Brain microvascular endothelial cell (primary cell): Measurements from ENCODE around the gene BBS9.

Experiments
- DNase-seq: peaks from one replicate; pipeline ENCODE4 v3.0.0-alpha.2; 2020
- H3K27ac ChIP-seq: fragments of 250-450 bp; sonication (Bioruptor Pico); 2 replicates; pipeline ENCODE4 v1.5.1; 2020; ENCODE audit warnings: mild to moderate bottlenecking, moderate library complexity
- H3K27me3 ChIP-seq: fragments of 250-450 bp; sonication (Bioruptor Pico); replicated peaks from 2 replicates; pipeline ENCODE4 v1.5.1; 2020; ENCODE audit warnings: mild to moderate bottlenecking
- H3K36me3 ChIP-seq: fragments of 250-450 bp; sonication (Bioruptor Pico); replicated peaks from 2 replicates; pipeline ENCODE4 v1.5.1; 2020; ENCODE audit warnings: mild to moderate bottlenecking
- H3K4me3 ChIP-seq: 2 replicates; pipeline ENCODE4 v1.5.1; 2011; ENCODE audit warnings: low read depth, mild to moderate bottlenecking, control low read depth, low read length, moderate library complexity
- in situ Hi-C: cut with HindIII; loops from 2 replicates; pipeline ENCODE4 v1.10.0; 2017; ENCODE audit warnings: low sequenced_read_pairs, low pct_ligation_motif_present
- TF ChIP-seq, protein P1 (sequence below): IDR thresholded peaks from 2 replicates; pipeline ENCODE4 v1.5.1; 2011; ENCODE audit warnings: low read depth, mild to moderate bottlenecking, moderate library complexity, low read length, control low read depth, inconsistent platforms; ENCODE audit errors: missing control alignments

BBS9 gene

DNA sequence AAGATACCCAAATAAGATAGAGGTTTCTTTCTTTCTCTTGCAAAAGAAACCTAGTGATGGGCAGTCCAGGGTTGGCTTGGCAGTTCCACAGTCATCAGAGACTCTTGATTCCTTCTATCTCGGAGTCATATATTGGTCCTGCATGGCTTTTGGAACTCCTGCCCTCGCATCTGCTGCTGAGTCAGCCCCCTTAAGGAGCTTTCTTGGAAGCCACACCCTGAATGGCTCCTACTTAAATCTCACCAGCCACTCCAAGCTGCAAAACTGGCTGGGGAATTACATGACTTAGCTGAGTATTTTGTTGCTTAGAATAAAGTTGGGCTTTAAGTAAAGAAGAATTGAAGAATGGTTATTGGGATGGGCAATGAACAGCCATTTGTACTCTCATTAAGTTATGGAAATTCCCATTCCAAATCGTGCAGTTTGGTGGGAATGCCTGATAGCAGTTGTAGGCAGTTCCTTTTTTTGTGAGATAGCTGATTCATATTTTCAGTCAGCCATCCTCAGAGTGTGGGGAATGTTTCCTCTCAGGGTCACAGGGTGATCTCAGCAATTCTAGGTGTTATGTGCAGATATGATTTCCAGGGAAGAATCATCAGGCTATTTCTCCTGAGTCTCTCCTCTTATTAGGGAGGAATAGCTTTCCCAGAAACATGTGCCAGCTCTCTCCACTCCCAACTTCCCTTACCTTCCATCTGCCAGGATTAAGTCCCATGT, 209.9 kb downstream of the BBS9 start:
- Histone ChIP-seq H3K4me3 (no peak overlapping the region), H3K27me3 (no peaks in the 10 kb centered on the region), H3K27ac (no peak overlapping the region), H3K36me3 (no peaks in the 10 kb centered on the region)
- in situ Hi-C loops: no loop called here
- TF ChIP-seq, protein P1, sequence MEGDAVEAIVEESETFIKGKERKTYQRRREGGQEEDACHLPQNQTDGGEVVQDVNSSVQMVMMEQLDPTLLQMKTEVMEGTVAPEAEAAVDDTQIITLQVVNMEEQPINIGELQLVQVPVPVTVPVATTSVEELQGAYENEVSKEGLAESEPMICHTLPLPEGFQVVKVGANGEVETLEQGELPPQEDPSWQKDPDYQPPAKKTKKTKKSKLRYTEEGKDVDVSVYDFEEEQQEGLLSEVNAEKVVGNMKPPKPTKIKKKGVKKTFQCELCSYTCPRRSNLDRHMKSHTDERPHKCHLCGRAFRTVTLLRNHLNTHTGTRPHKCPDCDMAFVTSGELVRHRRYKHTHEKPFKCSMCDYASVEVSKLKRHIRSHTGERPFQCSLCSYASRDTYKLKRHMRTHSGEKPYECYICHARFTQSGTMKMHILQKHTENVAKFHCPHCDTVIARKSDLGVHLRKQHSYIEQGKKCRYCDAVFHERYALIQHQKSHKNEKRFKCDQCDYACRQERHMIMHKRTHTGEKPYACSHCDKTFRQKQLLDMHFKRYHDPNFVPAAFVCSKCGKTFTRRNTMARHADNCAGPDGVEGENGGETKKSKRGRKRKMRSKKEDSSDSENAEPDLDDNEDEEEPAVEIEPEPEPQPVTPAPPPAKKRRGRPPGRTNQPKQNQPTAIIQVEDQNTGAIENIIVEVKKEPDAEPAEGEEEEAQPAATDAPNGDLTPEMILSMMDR: no peak
- DNase-seq: no peak

DNA sequence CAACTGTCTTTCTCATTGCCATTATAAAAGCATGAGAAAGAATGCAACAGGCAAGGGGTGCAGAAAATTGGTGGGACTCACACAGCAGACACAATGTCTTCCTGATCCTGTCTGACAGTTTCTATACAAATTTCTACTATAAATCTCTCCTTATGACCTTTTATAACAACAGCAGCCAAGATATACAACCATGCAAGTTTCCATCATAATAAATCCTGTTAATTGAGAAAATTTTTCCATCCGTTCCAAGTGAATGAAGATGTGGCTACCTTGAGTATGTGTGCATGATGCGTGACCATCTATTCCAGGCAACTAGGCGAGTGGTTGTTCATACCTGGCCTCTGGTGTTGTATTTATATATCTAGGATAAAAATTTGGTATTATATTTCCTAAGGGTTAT, 216.7 kb downstream of the BBS9 start:
- in situ Hi-C loops: no loop called here
- Histone ChIP-seq H3K4me3 (no peak overlapping the region), H3K27ac (no peak overlapping the region), H3K27me3 (no peaks in the 10 kb centered on the region), H3K36me3 (no peaks in the 10 kb centered on the region)
- TF ChIP-seq, protein P1: no peak
- no peak for DNase-seq

DNA sequence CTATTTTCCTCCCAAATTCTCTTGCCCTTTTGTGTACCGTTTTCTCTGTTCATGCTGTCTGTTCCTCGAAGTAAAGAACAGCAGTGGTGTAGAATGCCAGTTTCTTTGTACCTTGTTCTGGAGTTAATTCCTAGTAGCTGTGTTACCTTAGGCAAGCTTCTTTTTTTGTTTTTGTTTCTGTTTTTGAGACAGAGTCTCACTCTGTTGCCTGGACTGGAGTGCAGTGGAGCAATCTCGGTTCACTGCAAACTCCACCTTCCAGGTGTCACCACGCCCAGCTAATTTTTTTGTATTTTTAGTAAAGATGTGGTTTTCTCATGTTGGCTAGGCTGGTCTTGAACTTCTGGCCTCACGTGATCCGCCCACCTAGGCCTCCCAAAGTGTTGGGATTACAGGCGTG, 221.2 kb downstream of the BBS9 start:
- Histone ChIP-seq H3K27me3 (no peaks in the 10 kb centered on the region), H3K27ac (no peak overlapping the region), H3K36me3 (no peaks in the 10 kb centered on the region), H3K4me3 (no peak overlapping the region)
- no peak for DNase-seq
- in situ Hi-C loops: no loop called here
- TF ChIP-seq, protein P1: no peak

DNA sequence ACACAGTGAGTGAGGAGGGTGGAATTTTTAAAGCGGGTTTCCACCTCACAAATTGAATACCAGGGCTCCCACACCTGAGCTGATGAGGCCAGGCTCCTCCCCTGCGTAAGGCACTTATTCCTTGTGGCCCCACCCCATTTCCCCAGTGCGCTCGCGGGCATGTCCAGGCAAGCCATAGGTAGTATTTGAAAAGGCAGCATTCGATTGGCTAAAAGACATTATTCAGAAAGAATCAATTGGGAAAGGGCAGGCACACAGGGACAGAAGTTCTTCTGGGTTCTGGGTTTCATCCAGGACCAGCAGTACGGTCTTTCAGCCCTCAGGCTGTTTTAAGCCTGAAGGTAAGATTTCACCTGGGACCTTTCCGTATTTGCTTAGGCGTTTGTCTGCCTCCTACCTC, 222.3 kb downstream of the BBS9 start:
- TF ChIP-seq, protein P1: no peak
- Histone ChIP-seq H3K36me3 (no peaks in the 10 kb centered on the region), H3K27ac (no peak overlapping the region), H3K4me3 (no peak overlapping the region), H3K27me3 (no peaks in the 10 kb centered on the region)
- DNase-seq: no peak
- in situ Hi-C loops: no loop called here

DNA sequence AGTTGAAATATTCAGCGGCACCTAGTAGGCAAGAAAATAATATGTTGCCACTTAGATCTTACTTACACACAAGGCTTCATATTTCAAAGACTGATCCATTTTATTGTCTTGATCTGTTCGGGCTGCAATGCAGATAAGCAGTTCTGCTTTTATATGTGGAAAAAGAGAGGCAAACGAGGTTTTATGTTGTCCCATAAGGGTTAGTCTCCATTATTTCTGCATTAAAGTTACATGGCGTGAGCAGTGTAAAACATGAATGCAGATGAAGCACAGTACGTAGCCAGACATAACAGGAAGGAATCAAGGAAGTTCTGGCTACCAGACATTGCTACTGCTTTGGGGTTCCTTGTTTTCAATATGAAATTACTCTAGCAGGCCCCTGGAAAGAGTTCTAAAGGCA, 224.8 kb downstream of the BBS9 start:
- H3K27me3 ChIP-seq: no peaks in the 10 kb centered on the region
- in situ Hi-C loops: no loop called here
- H3K36me3 ChIP-seq: no peaks in the 10 kb centered on the region
- DNase-seq: no peak
- H3K4me3 ChIP-seq: no peak overlapping the region
- H3K27ac ChIP-seq: no peak overlapping the region
- TF ChIP-seq, protein P1: no peak

DNA sequence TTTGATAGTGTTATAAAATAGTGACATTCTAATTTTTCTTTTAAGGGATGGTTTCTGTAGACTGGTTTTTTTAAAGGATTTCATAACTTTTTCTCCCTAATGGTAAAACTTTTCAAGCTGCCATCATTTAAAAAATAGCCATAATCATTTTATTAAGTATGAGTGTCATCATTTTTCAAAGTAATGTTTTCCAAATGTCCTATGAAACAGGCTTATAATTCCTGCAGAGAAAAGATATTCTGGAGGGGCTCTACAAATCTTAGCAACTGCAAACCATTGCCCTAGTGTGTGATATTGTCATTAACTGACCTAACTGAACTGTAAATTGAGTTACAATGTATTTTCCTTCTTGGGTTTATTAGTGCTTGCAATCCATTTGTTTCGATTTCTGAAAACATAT, 226.0 kb downstream of the BBS9 start:
- no peaks in the 10 kb centered on the region for H3K27me3 ChIP-seq
- H3K36me3 ChIP-seq: no peaks in the 10 kb centered on the region
- in situ Hi-C loops: no loop called here
- no peak overlapping the region for H3K4me3 ChIP-seq
- no peak for DNase-seq
- TF ChIP-seq, protein P1: no peak
- H3K27ac ChIP-seq: no peak overlapping the region
